ENCODE data around the gene EDEM2.

Gene EDEM2

DNA sequence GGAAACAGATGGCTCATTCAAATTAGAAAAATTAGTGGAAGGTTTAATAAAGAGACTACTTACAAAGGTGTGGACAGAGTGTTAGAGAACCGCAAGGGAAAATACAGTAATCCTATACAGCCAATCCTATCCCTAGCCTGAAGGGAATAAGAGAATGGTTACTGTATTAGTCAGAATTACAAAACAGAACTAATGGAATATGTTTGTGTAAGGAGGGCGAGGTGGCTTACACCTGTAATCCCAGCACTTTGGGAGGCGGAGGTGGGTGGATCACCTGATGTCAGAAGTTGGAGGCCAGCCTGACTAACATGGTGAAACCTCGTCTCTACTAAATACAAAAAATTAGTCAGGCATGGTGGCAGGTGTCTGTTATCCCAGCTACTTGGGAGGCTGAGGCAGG is 38.2 kb downstream of the EDEM2 start:
- TF ChIP-seq TAF1 (IDR thresholded peaks at IDR 0.05; ENCODE audit: borderline replicate concordance, insufficient read depth, low read length) (no peak), SIN3A (IDR thresholded peaks at IDR 0.05; ENCODE audit: borderline replicate concordance, insufficient read depth, low read length) (no peak)
- TF ChIP-seq, protein P1, sequence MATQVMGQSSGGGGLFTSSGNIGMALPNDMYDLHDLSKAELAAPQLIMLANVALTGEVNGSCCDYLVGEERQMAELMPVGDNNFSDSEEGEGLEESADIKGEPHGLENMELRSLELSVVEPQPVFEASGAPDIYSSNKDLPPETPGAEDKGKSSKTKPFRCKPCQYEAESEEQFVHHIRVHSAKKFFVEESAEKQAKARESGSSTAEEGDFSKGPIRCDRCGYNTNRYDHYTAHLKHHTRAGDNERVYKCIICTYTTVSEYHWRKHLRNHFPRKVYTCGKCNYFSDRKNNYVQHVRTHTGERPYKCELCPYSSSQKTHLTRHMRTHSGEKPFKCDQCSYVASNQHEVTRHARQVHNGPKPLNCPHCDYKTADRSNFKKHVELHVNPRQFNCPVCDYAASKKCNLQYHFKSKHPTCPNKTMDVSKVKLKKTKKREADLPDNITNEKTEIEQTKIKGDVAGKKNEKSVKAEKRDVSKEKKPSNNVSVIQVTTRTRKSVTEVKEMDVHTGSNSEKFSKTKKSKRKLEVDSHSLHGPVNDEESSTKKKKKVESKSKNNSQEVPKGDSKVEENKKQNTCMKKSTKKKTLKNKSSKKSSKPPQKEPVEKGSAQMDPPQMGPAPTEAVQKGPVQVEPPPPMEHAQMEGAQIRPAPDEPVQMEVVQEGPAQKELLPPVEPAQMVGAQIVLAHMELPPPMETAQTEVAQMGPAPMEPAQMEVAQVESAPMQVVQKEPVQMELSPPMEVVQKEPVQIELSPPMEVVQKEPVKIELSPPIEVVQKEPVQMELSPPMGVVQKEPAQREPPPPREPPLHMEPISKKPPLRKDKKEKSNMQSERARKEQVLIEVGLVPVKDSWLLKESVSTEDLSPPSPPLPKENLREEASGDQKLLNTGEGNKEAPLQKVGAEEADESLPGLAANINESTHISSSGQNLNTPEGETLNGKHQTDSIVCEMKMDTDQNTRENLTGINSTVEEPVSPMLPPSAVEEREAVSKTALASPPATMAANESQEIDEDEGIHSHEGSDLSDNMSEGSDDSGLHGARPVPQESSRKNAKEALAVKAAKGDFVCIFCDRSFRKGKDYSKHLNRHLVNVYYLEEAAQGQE (IDR thresholded peaks at IDR 0.05; ENCODE audit: insufficient read depth in 1 of 2, low read depth in 2 of 2, low read length in 2 of 2): no peak

DNA sequence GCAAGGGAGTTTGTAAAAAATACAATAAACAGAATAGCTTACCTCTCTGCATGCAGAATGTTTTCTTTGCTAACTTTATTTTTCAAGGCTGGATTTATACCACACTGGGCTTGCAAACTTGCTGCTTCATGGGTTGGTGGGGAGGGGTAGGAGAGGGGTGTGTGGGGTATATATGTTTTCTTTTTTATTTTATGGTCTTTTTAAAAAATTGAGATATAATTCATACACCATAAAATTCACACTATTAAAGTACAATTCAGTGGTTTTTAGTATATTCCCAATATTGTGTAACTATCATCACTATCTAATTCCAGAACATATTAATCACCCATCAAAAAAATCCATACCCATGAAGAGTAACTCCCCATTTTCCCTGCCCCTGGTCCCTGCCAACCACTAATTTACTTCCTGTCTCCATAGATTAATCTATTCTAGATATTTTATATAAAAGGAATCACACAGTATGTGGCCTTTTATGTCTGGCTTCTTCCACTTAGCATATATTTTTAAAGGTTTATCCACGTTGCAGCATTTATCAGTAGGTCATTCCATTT is 40.2 kb downstream of the EDEM2 start:
- TF ChIP-seq POLR2AphosphoS5 (IDR thresholded peaks at IDR 0.05; ENCODE audit: low read depth, low read length) (no peak), TAF1 (IDR thresholded peaks at IDR 0.05; ENCODE audit: borderline replicate concordance, insufficient read depth, low read length) (no peak), SIN3A (IDR thresholded peaks at IDR 0.05; ENCODE audit: borderline replicate concordance, insufficient read depth, low read length) (no peak), FOXP2 (optimal IDR thresholded peaks at IDR 0.05; ENCODE audit: borderline replicate concordance, extremely low read depth, extremely low read length, insufficient read depth) (no peak)
- TF ChIP-seq, protein P1 (IDR thresholded peaks at IDR 0.05; ENCODE audit: insufficient read depth in 1 of 2, low read depth in 2 of 2, low read length in 2 of 2): no peak

DNA sequence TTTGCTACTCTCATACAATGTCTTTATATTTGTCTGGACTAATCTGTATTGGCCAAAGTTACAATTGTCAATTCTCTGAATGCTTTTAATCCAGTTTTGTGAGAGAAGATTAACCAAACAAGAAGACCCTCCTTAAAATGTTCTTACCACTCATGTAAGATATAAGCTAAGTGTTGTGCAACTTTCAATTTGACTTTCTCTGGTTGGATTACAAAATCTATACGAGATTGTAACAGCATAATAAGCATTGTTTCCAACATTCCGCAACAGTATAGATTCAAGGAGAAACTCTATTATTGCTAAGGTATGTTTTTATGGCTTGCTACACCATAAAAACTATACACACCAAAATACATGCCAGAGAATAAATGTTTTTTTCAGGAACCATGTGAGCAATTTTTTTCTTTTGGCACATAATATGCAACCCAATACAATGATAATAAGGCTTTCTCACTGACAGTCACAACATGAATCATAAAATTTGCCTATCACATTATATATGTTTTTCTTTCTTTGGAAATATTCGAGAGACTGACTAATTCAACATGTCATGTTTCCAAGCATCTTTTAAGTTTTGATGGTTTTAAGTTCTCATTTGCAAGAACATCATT is 42.3 kb downstream of the EDEM2 start:
- TF ChIP-seq POLR2AphosphoS5 (IDR thresholded peaks at IDR 0.05; ENCODE audit: low read depth, low read length) (no peak), FOXP2 (optimal IDR thresholded peaks at IDR 0.05; ENCODE audit: borderline replicate concordance, extremely low read depth, extremely low read length, insufficient read depth) (no peak), SIN3A (IDR thresholded peaks at IDR 0.05; ENCODE audit: borderline replicate concordance, insufficient read depth, low read length) (no peak), TAF1 (IDR thresholded peaks at IDR 0.05; ENCODE audit: borderline replicate concordance, insufficient read depth, low read length) (no peak)
- TF ChIP-seq, protein P1 (IDR thresholded peaks at IDR 0.05; ENCODE audit: insufficient read depth in 1 of 2, low read depth in 2 of 2, low read length in 2 of 2): no peak

DNA sequence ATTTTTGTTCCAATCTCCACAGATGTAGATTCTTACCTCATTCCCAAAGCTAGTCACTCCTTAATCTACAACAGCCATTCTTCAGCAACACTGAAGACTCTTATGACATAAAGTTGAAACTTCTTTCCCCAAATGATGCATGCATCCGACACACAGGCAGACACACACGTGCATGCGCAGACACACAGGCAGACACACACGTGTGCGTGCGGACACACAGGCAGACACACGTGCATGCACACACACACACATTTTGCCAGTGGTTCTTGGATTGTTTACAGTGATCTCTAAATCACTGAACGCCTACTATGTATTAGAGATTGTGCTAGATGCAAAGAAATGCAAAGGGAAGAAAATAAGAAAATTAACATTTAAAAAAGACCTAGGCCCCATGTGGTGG is 45.5 kb downstream of the EDEM2 start:
- TF ChIP-seq SIN3A (IDR thresholded peaks at IDR 0.05; ENCODE audit: borderline replicate concordance, insufficient read depth, low read length) (no peak), POLR2AphosphoS5 (IDR thresholded peaks at IDR 0.05; ENCODE audit: low read depth, low read length) (no peak), FOXP2 (optimal IDR thresholded peaks at IDR 0.05; ENCODE audit: borderline replicate concordance, extremely low read depth, extremely low read length, insufficient read depth) (no peak), TAF1 (IDR thresholded peaks at IDR 0.05; ENCODE audit: borderline replicate concordance, insufficient read depth, low read length) (no peak)
- TF ChIP-seq, protein P1 (IDR thresholded peaks at IDR 0.05; ENCODE audit: insufficient read depth in 1 of 2, low read depth in 2 of 2, low read length in 2 of 2): no peak
